ENCODE results near the gene LSM10.

LSM10 gene

DNA sequence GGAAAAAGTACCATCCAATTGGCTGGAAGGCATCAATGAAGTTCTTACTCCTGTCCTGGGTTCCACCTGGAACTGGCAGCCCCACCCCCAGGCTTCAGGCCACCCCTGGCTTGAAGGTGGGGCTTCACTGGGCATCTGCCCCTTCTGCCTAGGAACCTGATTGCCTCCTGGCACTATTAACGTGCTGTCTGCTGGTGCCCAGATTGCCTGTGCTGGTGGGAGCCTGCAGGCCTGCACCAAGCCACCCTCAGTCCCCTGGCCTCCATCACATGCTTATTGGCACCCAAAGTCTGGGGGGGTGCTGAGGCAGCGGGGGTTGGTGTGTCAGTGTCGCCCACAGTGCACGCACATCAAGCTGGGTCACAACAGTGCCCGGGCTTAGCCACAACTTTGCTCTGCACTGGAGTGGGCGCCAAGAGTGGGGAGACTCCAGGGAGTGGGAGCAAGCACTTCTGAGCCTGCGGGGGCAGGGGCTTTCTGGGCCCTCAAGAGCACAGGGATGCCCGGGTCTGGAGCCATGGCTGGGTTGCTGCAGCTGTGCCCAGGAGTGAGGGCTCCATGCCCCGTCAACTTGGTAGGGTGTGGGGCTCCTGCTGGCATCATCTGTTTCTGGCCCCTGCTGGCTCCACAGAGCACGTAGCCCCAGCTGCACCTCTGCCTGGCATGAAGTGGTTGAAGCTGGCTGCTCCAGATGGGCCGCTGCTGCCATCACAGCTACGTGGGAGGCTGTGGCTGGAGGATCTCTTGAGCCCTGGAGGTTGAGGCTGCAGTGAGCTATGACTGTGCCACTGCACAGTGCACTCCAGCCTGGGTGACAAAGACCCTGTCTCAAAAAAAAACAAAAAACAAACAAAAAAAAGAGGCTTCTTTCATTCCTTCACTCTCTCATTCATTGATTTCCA is 4.1 kb upstream of the LSM10 start:
- Histone ChIP-seq H4K20me1 (ENCODE audit: control insufficient read depth, insufficient read depth, low read depth, low read length) (no peaks in the 10 kb centered on the region), H3K27ac (ENCODE audit: low read depth, low read length) (no peak overlapping the region), H3K79me2 (ENCODE audit: control insufficient read depth, low read length) (peaks cover 16% of the 10 kb centered on the region), H3K4me3 (ENCODE audit: low read length) (no peak overlapping the region), H3K27me3 (ENCODE audit: control insufficient read depth, low read length) (no peaks in the 10 kb centered on the region), H3K9me3 (ENCODE audit: control insufficient read depth, insufficient read depth, low read length) (peaks cover 14% of the 10 kb centered on the region; the same call in 1 of the 2 replicates), H3K4me1 (ENCODE audit: control insufficient read depth, low read length) (peaks cover 34% of the 10 kb centered on the region), H3K4me2 (ENCODE audit: low read length) (no peak overlapping the region), H3F3A (ENCODE audit: control insufficient read depth, insufficient read depth) (peaks cover 12% of the 10 kb centered on the region), H3K36me3 (ENCODE audit: control insufficient read depth, low read length) (peaks cover 9% of the 10 kb centered on the region), H3K9me2 (replicated peaks; ENCODE audit: control insufficient read depth, low read length) (no peaks in the 10 kb centered on the region)
- TF ChIP-seq, protein P1, sequence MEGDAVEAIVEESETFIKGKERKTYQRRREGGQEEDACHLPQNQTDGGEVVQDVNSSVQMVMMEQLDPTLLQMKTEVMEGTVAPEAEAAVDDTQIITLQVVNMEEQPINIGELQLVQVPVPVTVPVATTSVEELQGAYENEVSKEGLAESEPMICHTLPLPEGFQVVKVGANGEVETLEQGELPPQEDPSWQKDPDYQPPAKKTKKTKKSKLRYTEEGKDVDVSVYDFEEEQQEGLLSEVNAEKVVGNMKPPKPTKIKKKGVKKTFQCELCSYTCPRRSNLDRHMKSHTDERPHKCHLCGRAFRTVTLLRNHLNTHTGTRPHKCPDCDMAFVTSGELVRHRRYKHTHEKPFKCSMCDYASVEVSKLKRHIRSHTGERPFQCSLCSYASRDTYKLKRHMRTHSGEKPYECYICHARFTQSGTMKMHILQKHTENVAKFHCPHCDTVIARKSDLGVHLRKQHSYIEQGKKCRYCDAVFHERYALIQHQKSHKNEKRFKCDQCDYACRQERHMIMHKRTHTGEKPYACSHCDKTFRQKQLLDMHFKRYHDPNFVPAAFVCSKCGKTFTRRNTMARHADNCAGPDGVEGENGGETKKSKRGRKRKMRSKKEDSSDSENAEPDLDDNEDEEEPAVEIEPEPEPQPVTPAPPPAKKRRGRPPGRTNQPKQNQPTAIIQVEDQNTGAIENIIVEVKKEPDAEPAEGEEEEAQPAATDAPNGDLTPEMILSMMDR (IDR thresholded peaks at IDR 0.05; ENCODE audit: low read depth, low read length, poor library complexity, severe bottlenecking): no peak
- TF ChIP-seq EZH2phosphoT487 (IDR thresholded peaks at IDR 0.05; ENCODE audit: borderline replicate concordance, low read length): no peak

DNA sequence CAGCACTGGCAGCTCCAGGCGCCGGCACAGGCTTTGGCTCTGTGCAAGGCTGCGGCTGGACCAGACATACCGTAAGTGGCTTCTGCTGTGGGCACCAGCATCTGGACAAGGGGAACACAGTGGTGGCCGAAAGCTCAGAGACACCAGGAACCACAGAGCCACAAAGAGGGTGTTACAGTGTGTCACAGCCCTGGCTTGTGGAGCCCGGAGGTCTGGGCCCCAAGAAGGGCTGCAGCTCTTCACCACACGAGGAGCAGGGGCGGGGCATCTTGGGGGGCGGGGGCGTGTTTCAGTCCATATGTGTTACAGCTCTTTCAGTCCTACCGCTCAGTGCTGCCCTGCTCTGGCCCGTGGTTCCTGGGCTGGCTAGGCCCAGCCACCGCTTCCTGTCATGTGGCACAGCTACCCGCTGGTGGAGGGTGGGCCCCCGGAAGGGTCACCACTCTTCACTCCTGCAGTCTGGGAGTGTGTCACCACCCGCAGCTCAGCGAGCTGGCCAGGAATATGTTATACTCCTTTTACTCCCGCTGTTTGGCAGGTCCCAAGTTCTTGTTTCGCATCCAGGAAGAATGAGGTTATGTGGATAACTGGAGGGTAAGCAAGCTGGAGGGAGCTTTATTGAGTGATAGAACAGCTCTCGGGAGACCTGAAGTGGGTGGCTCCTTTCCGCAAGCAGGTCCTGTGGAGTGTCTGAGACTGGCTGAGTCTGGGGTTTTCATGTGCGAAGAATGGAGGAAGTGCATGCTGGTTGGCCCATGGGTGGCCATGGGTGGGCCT is 3.3 kb upstream of the LSM10 start:
- no peak for TF ChIP-seq EZH2phosphoT487 (IDR thresholded peaks at IDR 0.05; ENCODE audit: borderline replicate concordance, low read length)
- TF ChIP-seq, protein P1 (IDR thresholded peaks at IDR 0.05; ENCODE audit: low read depth, low read length, poor library complexity, severe bottlenecking): no peak
- Histone ChIP-seq H3K4me1 (ENCODE audit: control insufficient read depth, low read length) (peaks cover 34% of the 10 kb centered on the region), H3K4me3 (ENCODE audit: low read length) (no peak overlapping the region), H3K9me2 (replicated peaks; ENCODE audit: control insufficient read depth, low read length) (no peaks in the 10 kb centered on the region), H3K27ac (ENCODE audit: low read depth, low read length) (no peak overlapping the region), H3K9me3 (ENCODE audit: control insufficient read depth, insufficient read depth, low read length) (peaks cover 14% of the 10 kb centered on the region; the same call in 1 of the 2 replicates), H3K4me2 (ENCODE audit: low read length) (no peak overlapping the region), H3K27me3 (ENCODE audit: control insufficient read depth, low read length) (no peaks in the 10 kb centered on the region), H4K20me1 (ENCODE audit: control insufficient read depth, insufficient read depth, low read depth, low read length) (no peaks in the 10 kb centered on the region), H3K36me3 (ENCODE audit: control insufficient read depth, low read length) (peaks cover 17% of the 10 kb centered on the region), H3F3A (ENCODE audit: control insufficient read depth, insufficient read depth) (peaks cover 12% of the 10 kb centered on the region), H3K79me2 (ENCODE audit: control insufficient read depth, low read length) (peaks cover 24% of the 10 kb centered on the region)

DNA sequence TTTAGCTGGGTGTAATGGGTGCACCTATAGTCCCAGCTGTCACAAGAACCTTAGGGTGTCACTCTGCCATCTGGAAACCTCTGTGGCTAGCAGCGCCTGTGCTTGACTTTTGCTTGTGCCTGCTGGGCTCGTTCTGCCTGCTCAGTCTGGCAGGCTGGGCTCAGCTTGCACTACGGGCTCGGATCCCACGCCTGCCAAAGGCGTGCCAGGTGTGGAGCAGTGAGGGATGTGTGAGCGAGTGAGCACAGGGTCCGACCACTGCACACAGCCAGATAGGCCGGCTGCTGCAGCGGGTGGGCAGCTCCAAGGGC is 2.8 kb upstream of the LSM10 start:
- H3K4me1 ChIP-seq (ENCODE audit: control insufficient read depth, low read length): peaks cover 33% of the 10 kb centered on the region
- H4K20me1 ChIP-seq (ENCODE audit: control insufficient read depth, insufficient read depth, low read depth, low read length): no peaks in the 10 kb centered on the region
- H3K27ac ChIP-seq (ENCODE audit: low read depth, low read length): no peak overlapping the region
- no peak overlapping the region for H3K4me2 ChIP-seq (ENCODE audit: low read length)
- H3F3A ChIP-seq (ENCODE audit: control insufficient read depth, insufficient read depth): peaks cover 12% of the 10 kb centered on the region
- no peaks in the 10 kb centered on the region for H3K9me2 ChIP-seq (replicated peaks; ENCODE audit: control insufficient read depth, low read length)
- H3K9me3 ChIP-seq (ENCODE audit: control insufficient read depth, insufficient read depth, low read length): peaks cover 14% of the 10 kb centered on the region; the same call in 1 of the 2 replicates
- TF ChIP-seq, protein P1 (IDR thresholded peaks at IDR 0.05; ENCODE audit: low read depth, low read length, poor library complexity, severe bottlenecking): no peak
- TF ChIP-seq EZH2phosphoT487 (IDR thresholded peaks at IDR 0.05; ENCODE audit: borderline replicate concordance, low read length): no peak
- no peak overlapping the region for H3K4me3 ChIP-seq (ENCODE audit: low read length)
- peaks cover 29% of the 10 kb centered on the region for H3K79me2 ChIP-seq (ENCODE audit: control insufficient read depth, low read length)
- H3K27me3 ChIP-seq (ENCODE audit: control insufficient read depth, low read length): no peaks in the 10 kb centered on the region
- peaks cover 18% of the 10 kb centered on the region for H3K36me3 ChIP-seq (ENCODE audit: control insufficient read depth, low read length)
